Peyer's patch (tissue), 4 donors: ENCODE data around the gene BCL2L1. TPM values are rescaled to one million over a fixed set of nuclear protein-coding genes. Genes with fewer than 3 reads are reported as not detected.
A peak's percentile ranks its signal among the peaks of the same experiment; 100 is the strongest.

ENCODE experiments used
- DNase-seq, 3 donors: peaks; one replicate each; pipeline ENCODE4 v3.0.0-alpha.2; 2017 to 2019
- H3K27ac ChIP-seq, 4 donors: fragments of 200-600 bp; sonication (generic); one replicate each; pipeline ENCODE4 v1.5.1; 2016 to 2019
- H3K27me3 ChIP-seq, 2 donors: fragments of 200-600 bp; sonication (generic); one replicate each; pipeline ENCODE4 v1.5.1; 2019
- H3K36me3 ChIP-seq, 3 donors: fragments of 200-600 bp; sonication (generic); one replicate each; pipeline ENCODE4 v1.5.1; 2016 to 2019
- H3K4me1 ChIP-seq, 4 donors: fragments of 200-600 bp; sonication (generic); one replicate each; pipeline ENCODE4 v1.5.1; 2016 to 2019
- H3K4me3 ChIP-seq, 4 donors: fragments of 200-600 bp; sonication (generic); 1 replicate in 3 of 4; 2 replicates in 1 of 4; pipeline ENCODE4 v1.5.1; 2016 to 2019; ENCODE audit warnings: mild to moderate bottlenecking in 1 of 4
- H3K9me3 ChIP-seq, 4 donors: fragments of 200-600 bp; sonication (generic); one replicate each; pipeline ENCODE4 v1.5.1; 2016 to 2019; ENCODE audit warnings: mild to moderate bottlenecking in 1 of 4
- POLR2A ChIP-seq, 2 donors: fragments of 450-650 bp; IDR thresholded peaks; one replicate each; pipeline ENCODE4 v1.5.1; 2017; ENCODE audit warnings: antibody characterized with exemption in 2 of 2, mild to moderate bottlenecking in 2 of 2, moderate library complexity in 2 of 2
- total RNA-seq, 4 donors: library from RNA; depleted of rRNA; stranded (reverse); fragments of >200 nt; gene quantifications; one replicate each; pipeline ENCODE4 v1.1.0, GENCODE V29; 2016
- TF ChIP-seq, protein P1 (sequence below), 6 experiments: fragments of 450-650 bp in 4 of 6; fragments of 200-600 bp in 2 of 6; sonication (generic) in 1 of 6; IDR thresholded peaks; one replicate each; pipeline ENCODE4 v1.5.1; 2017 to 2019; ENCODE audit warnings: antibody characterized with exemption in 6 of 6, mild to moderate bottlenecking in 3 of 6, moderate library complexity in 1 of 6

Gene BCL2L1
- 100 to 1,000 TPM in 3 of 4 donors, 10 to 100 TPM in 1; 85.0 to 185 (median 144) TPM for total RNA-seq

DNA sequence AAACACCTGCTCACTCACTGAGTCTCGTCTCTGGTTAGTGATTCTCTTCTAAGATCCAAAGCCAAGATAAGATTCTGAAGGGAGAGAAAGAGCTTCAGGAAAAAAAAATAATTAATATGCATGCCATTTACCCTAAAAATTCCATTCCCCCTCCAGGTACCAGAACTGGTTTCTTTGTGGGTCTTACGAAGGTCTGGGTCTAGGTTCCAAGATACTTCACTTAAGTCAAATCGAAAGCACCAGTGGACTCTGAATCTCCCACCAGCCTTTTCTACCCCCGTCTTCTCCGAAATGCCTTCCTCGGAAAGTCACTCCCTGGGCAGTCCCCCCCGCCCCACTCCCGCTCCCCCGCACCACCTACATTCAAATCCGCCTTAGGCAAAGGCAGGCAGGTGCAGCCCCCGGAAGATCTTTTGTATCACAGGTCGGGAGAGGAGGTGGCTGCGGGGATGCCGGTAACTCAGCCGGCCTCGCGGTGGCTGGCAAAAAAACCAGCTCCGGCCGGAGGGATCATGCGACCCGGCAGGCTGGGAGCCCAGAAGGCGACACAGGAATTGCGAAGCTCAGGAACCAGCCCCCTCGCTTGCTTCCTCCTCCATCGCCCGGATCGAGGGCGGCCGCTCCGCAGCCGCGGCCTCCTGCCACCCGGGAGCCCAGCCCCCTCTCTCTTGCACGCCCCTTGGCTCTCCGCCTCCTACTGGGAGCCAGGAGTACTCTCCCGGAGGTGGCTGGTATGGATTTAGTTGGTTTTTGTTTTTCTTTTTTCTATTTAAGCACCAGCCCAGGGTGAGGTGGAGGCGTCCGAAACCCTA, at the start of gene BCL2L1:
Gene BCL2L1, minus strand, starts transcription at position 612 of the 812 bp plus-strand sequence. CDS start 650 bp downstream, outside the sequence.
- Histone ChIP-seq H3K4me3 (peak within 1 kb of the TSS; percentile 67 to 85 (median 74)), H3K9me3 (no peaks in the 10 kb centered on the region), H3K4me1 (peaks cover under 1 to 37% (median 13%) of the 10 kb centered on the region in 4 donors), H3K27me3 (no peaks in the 10 kb centered on the region), H3K27ac (peak within 1 kb of the TSS; percentile 92 to 99 (median 96)), H3K36me3 (peaks cover 0 to 6% (median 0%) of the 10 kb centered on the region in 3 donors)
- TF ChIP-seq, protein P1, sequence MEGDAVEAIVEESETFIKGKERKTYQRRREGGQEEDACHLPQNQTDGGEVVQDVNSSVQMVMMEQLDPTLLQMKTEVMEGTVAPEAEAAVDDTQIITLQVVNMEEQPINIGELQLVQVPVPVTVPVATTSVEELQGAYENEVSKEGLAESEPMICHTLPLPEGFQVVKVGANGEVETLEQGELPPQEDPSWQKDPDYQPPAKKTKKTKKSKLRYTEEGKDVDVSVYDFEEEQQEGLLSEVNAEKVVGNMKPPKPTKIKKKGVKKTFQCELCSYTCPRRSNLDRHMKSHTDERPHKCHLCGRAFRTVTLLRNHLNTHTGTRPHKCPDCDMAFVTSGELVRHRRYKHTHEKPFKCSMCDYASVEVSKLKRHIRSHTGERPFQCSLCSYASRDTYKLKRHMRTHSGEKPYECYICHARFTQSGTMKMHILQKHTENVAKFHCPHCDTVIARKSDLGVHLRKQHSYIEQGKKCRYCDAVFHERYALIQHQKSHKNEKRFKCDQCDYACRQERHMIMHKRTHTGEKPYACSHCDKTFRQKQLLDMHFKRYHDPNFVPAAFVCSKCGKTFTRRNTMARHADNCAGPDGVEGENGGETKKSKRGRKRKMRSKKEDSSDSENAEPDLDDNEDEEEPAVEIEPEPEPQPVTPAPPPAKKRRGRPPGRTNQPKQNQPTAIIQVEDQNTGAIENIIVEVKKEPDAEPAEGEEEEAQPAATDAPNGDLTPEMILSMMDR (IDR thresholded peaks at IDR 0.05), result peak in 5 of 6 experiments; percentile 37 to 95 (median 86)
- TF ChIP-seq POLR2A (IDR thresholded peaks at IDR 0.05), result peak; percentile 49 to 70
- DNase-seq, result peak; percentile 66 to 87 (median 86)

DNA sequence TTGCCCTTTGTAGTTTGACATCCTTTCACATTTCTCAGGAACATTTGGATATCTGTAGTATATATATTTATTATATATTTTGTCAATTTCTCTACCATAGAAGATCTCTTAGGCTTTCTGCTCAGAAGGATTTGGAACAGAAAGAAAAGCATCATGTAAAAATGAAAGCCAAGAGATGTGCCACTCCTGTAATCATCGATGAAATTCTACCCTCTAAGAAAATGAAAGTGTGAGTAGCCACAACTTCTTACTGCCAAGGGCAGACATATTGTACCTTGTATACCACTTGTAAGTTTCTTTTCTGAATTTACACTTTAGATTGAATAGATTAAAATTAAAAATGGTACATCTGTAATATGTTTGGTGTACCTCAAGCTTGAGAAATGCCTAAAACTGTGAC, 47.6 kb upstream of the BCL2L1 start:
- TF ChIP-seq POLR2A (IDR thresholded peaks at IDR 0.05), result no peak
- TF ChIP-seq, protein P1 (IDR thresholded peaks at IDR 0.05), result no peak

DNA sequence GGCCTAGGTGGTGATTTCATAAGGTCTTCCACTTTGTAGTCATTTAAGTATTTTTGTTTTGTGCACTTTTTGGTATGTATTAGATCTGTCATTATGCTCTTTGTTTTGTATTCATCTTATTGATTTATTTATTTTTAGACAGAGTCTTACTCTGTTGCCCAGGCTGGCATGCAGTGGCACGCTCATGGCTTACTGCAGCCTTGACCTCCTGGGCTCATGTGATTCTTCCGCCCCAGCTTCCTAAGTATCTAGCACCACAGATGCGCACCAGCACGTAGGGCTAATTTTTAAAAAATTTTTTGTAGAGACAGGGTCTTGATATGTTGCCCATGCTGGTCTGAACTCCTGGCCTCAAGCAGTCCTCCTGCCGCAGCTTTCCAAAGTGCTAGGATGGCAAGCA, 47.0 kb upstream of the BCL2L1 start:
- H3K4me3 ChIP-seq, result no peak overlapping the region
- H3K36me3 ChIP-seq, result no peaks in the 10 kb centered on the region
- H3K9me3 ChIP-seq, result peaks cover 0 to 3% (median 0%) of the 10 kb centered on the region in 4 donors
- no peaks in the 10 kb centered on the region for H3K27me3 ChIP-seq
- no peak for DNase-seq
- no peak overlapping the region for H3K27ac ChIP-seq
- H3K4me1 ChIP-seq, result no peaks in the 10 kb centered on the region
- no peak for TF ChIP-seq POLR2A (IDR thresholded peaks at IDR 0.05)
- TF ChIP-seq, protein P1 (IDR thresholded peaks at IDR 0.05), result no peak

More for the DNA sequence above, 47.6 kb upstream of the BCL2L1 start:
- peaks cover 0 to 3% (median 0%) of the 10 kb centered on the region in 4 donors for H3K9me3 ChIP-seq
- H3K4me3 ChIP-seq, result no peak overlapping the region
- no peaks in the 10 kb centered on the region for H3K4me1 ChIP-seq
- no peak for DNase-seq
- no peak overlapping the region for H3K27ac ChIP-seq
- no peaks in the 10 kb centered on the region for H3K36me3 ChIP-seq
- no peaks in the 10 kb centered on the region for H3K27me3 ChIP-seq

DNA sequence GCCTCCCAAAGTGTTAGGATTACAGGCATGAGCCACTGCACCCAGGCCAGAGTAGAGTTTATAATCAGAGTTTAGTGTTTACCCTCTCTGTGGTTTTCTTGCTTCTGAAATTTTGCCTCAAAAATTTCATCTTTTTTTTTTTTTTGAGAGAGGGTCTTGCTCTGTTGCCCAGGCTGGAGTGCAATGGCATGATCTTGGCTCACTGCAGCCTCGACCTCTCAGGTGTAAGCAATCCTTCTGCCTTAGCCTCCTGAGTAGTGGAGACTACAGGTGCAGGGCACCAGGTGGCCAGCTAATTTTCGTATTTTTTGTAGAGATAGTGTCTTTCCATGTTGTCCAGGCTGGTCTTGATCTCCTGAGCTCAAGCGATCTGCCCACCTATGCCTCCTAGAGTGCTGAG, 45.1 kb upstream of the BCL2L1 start:
- no peak overlapping the region for H3K4me3 ChIP-seq
- H3K36me3 ChIP-seq, result no peaks in the 10 kb centered on the region
- TF ChIP-seq POLR2A (IDR thresholded peaks at IDR 0.05), result no peak
- TF ChIP-seq, protein P1 (IDR thresholded peaks at IDR 0.05), result no peak
- H3K27me3 ChIP-seq, result no peaks in the 10 kb centered on the region
- DNase-seq, result no peak
- no peaks in the 10 kb centered on the region for H3K4me1 ChIP-seq
- H3K27ac ChIP-seq, result no peak overlapping the region
- H3K9me3 ChIP-seq, result peaks cover 0 to 3% (median 0%) of the 10 kb centered on the region in 4 donors

DNA sequence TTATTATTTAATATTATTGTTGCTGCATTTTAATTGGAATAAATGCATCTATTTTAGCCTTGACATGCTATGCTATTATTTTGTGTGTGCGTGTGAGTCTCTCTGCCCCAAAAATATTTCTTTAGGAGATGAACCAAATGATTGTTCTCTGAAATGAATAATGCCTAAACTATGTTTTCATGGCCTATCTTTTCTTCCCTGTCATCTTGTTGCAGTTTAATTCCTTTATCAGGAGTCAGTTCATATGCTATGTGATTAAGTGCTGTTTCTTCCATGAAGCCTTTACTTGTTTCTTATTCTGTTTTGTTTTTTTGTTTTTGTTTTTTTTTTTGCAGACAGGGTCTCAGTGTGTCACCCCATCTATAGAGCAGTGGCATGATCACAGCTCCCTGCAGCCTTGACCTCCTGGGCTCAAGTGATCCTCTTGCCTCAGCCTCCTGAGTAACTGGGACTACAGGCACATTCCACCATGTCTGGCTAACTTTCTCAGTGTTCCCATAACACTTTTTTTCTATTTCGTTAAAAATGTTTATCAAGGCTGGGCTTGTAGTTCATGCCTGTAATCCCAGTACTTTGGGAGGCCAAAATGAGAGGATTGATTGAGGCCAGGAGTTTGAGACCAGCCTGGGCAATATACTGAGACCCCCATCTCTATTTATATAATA, 42.1 kb upstream of the BCL2L1 start:
- Histone ChIP-seq H3K27ac (no peak overlapping the region), H3K27me3 (no peaks in the 10 kb centered on the region), H3K9me3 (no peaks in the 10 kb centered on the region), H3K4me3 (no peak overlapping the region), H3K36me3 (no peaks in the 10 kb centered on the region), H3K4me1 (no peaks in the 10 kb centered on the region)
- no peak for TF ChIP-seq POLR2A (IDR thresholded peaks at IDR 0.05)
- TF ChIP-seq, protein P1 (IDR thresholded peaks at IDR 0.05), result no peak
- DNase-seq, result no peak
